Measurements from ENCODE around the gene MAP3K10.

GRCh38 chr19:40154121-40154680, 37.0 kb upstream of the MAP3K10 start:
- TF ChIP-seq, protein P1, sequence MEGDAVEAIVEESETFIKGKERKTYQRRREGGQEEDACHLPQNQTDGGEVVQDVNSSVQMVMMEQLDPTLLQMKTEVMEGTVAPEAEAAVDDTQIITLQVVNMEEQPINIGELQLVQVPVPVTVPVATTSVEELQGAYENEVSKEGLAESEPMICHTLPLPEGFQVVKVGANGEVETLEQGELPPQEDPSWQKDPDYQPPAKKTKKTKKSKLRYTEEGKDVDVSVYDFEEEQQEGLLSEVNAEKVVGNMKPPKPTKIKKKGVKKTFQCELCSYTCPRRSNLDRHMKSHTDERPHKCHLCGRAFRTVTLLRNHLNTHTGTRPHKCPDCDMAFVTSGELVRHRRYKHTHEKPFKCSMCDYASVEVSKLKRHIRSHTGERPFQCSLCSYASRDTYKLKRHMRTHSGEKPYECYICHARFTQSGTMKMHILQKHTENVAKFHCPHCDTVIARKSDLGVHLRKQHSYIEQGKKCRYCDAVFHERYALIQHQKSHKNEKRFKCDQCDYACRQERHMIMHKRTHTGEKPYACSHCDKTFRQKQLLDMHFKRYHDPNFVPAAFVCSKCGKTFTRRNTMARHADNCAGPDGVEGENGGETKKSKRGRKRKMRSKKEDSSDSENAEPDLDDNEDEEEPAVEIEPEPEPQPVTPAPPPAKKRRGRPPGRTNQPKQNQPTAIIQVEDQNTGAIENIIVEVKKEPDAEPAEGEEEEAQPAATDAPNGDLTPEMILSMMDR (IDR thresholded peaks at IDR 0.05): no peak
- no peak for TF ChIP-seq POLR2AphosphoS5 (IDR thresholded peaks at IDR 0.05; ENCODE audit: low read depth, low read length)
- TF ChIP-seq REST (IDR thresholded peaks at IDR 0.05; ENCODE audit: insufficient read depth in 1 of 2, low read depth in 2 of 2, low read length in 1 of 2): no peak

Data from Panc1 (cell line).